K562 (cell line): ENCODE data around the gene MTHFD2.

Source experiments
- BRCA1 ChIP-seq, 2 experiments: fragments of 450-650 bp in 1 of 2; sonication (generic) in 1 of 2; formaldehyde crosslinking in 1 of 2; IDR thresholded peaks; 2 replicates each; pipeline versions ENCODE4 v1.5.0 to v1.6.1; 2017 to 2020; ENCODE audit warnings: mild to moderate bottlenecking in 1 of 2, missing genetic modification reagents in 1 of 2
- CHD1 ChIP-seq: fragments of 200-600 bp; sonication (generic); IDR thresholded peaks from one replicate; pipeline ENCODE4 v1.6.1; 2012; ENCODE audit warnings: mild to moderate bottlenecking, moderate library complexity, low read length, inconsistent platforms
- KDM1A ChIP-seq, 2 experiments: fragments of 450-650 bp; IDR thresholded peaks; 2 replicates each; pipeline ENCODE4 v1.6.1; 2016; ENCODE audit warnings: mild to moderate bottlenecking in 2 of 2
- MIER1 ChIP-seq: fragments of 450-650 bp; IDR thresholded peaks from 2 replicates; pipeline ENCODE4 v1.6.1; 2016; ENCODE audit warnings: antibody characterized with exemption, mild to moderate bottlenecking, low read depth
- XRCC5 ChIP-seq: fragments of 200-400 bp; formaldehyde crosslinking; IDR thresholded peaks from 2 replicates; pipeline ENCODE4 v1.6.1; 2017; ENCODE audit warnings: low read depth, mild to moderate bottlenecking, low read length
- TF ChIP-seq, protein P1 (sequence below): sonication (generic); formaldehyde crosslinking; IDR thresholded peaks from 2 replicates; pipeline ENCODE4 v1.8.0; 2022; ENCODE audit warnings: missing genetic modification reagents, mild to moderate bottlenecking, borderline replicate concordance

- TF ChIP-seq KDM1A (IDR thresholded peaks at IDR 0.05) (no peak), CHD1 (no peak), BRCA1 (IDR thresholded peaks at IDR 0.05) (no peak), BRCA1 (CRISPR knock-in tag; IDR thresholded peaks at IDR 0.05) (no peak), MIER1 (no peak), XRCC5 (no peak)
- TF ChIP-seq, protein P1, sequence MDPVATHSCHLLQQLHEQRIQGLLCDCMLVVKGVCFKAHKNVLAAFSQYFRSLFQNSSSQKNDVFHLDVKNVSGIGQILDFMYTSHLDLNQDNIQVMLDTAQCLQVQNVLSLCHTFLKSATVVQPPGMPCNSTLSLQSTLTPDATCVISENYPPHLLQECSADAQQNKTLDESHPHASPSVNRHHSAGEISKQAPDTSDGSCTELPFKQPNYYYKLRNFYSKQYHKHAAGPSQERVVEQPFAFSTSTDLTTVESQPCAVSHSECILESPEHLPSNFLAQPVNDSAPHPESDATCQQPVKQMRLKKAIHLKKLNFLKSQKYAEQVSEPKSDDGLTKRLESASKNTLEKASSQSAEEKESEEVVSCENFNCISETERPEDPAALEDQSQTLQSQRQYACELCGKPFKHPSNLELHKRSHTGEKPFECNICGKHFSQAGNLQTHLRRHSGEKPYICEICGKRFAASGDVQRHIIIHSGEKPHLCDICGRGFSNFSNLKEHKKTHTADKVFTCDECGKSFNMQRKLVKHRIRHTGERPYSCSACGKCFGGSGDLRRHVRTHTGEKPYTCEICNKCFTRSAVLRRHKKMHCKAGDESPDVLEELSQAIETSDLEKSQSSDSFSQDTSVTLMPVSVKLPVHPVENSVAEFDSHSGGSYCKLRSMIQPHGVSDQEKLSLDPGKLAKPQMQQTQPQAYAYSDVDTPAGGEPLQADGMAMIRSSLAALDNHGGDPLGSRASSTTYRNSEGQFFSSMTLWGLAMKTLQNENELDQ (CRISPR knock-in tag), result no peak
Observed at GRCh38 chr2:74179063-74179865, 19.2 kb upstream of the MTHFD2 start.
